H9 (cell line): ENCODE data around the gene SRGAP1. TPM values are rescaled to one million over a fixed set of nuclear protein-coding genes. Genes with fewer than 3 reads are reported as not detected.

ENCODE experiments used
- DNase-seq: peaks from one replicate; pipeline ENCODE4 v3.0.0-alpha.2; 2017
- H2AFZ ChIP-seq: one replicate; pipeline ENCODE4 v1.6.1; 2013; ENCODE audit warnings: mild to moderate bottlenecking, low read length, control low read depth, moderate library complexity
- H2AK5ac ChIP-seq: 2 replicates; pipeline ENCODE4 v1.6.1; 2013; ENCODE audit warnings: low read length, control low read depth, mixed read lengths; ENCODE audit not compliant: insufficient read length
- H2BK120ac ChIP-seq: one replicate; pipeline ENCODE4 v1.6.1; 2013; ENCODE audit warnings: low read depth, mild to moderate bottlenecking, low read length, control low read depth, inconsistent platforms; ENCODE audit not compliant: poor library complexity, severe bottlenecking
- H2BK12ac ChIP-seq: 2 replicates; pipeline ENCODE4 v1.6.1; 2013; ENCODE audit warnings: low read length, control low read depth, mixed read lengths, low read depth; ENCODE audit not compliant: insufficient read length
- H2BK15ac ChIP-seq: 2 replicates; pipeline ENCODE4 v1.6.1; 2013; ENCODE audit warnings: low read depth, low read length, control low read depth
- H2BK20ac ChIP-seq: one replicate; pipeline ENCODE4 v1.6.1; 2013; ENCODE audit warnings: low read depth, mild to moderate bottlenecking, low read length, control low read depth, inconsistent platforms; ENCODE audit not compliant: poor library complexity, severe bottlenecking
- H2BK5ac ChIP-seq: 2 replicates; pipeline ENCODE4 v1.6.1; 2013; ENCODE audit warnings: low read length, control low read depth, mixed read lengths; ENCODE audit not compliant: insufficient read length
- H3K14ac ChIP-seq: 2 replicates; pipeline ENCODE4 v1.6.1; 2013; ENCODE audit warnings: low read length, control low read depth; ENCODE audit not compliant: insufficient read depth
- H3K18ac ChIP-seq: 2 replicates; pipeline ENCODE4 v1.6.1; 2013; ENCODE audit warnings: low read depth, mild to moderate bottlenecking, mixed read lengths, low read length, control low read depth; ENCODE audit not compliant: insufficient read length
- H3K23ac ChIP-seq: 2 replicates; pipeline ENCODE4 v1.6.1; 2013; ENCODE audit warnings: low read length, control low read depth, mixed read lengths, low read depth; ENCODE audit not compliant: insufficient read length
- H3K23me2 ChIP-seq: 2 replicates; pipeline ENCODE4 v1.6.1; 2013; ENCODE audit warnings: low read depth, mild to moderate bottlenecking, mixed read lengths, low read length, control low read depth; ENCODE audit not compliant: insufficient read length, poor library complexity, severe bottlenecking
- H3K27ac ChIP-seq: 2 replicates; pipeline ENCODE4 v1.5.1; 2013; ENCODE audit warnings: low read length, control low read depth, mixed read lengths, low read depth; ENCODE audit not compliant: insufficient read length
- H3K27me3 ChIP-seq: 2 replicates; pipeline ENCODE4 v1.6.1; 2013; ENCODE audit warnings: low read length, control low read depth, inconsistent platforms; ENCODE audit not compliant: insufficient read depth
- H3K4ac ChIP-seq: 2 replicates; pipeline ENCODE4 v1.6.1; 2013; ENCODE audit warnings: low read depth, mild to moderate bottlenecking, control low read depth, inconsistent platforms, low read length, moderate library complexity
- H3K4me1 ChIP-seq: 2 replicates; pipeline ENCODE4 v1.6.1; 2013; ENCODE audit warnings: low read length, control low read depth, inconsistent platforms; ENCODE audit not compliant: insufficient read depth
- H3K4me2 ChIP-seq: 2 replicates; pipeline ENCODE4 v1.6.1; 2013; ENCODE audit warnings: low read length, control low read depth, mixed read lengths; ENCODE audit not compliant: insufficient read length, insufficient read depth
- H3K56ac ChIP-seq: 2 replicates; pipeline ENCODE4 v1.6.1; 2013; ENCODE audit warnings: low read depth, mild to moderate bottlenecking, mixed read lengths, low read length, control low read depth; ENCODE audit not compliant: insufficient read length
- H3K79me1 ChIP-seq: 2 replicates; pipeline ENCODE4 v1.6.1; 2013; ENCODE audit warnings: low read depth, mild to moderate bottlenecking, moderate library complexity, low read length, control low read depth, inconsistent platforms; ENCODE audit not compliant: insufficient read depth, poor library complexity, severe bottlenecking
- H3K79me2 ChIP-seq: 2 replicates; pipeline ENCODE4 v1.6.1; 2013; ENCODE audit warnings: low read length, control low read depth, inconsistent platforms; ENCODE audit not compliant: insufficient read depth
- H3K9ac ChIP-seq: 2 replicates; pipeline ENCODE4 v1.6.1; 2013; ENCODE audit warnings: low read length, control low read depth, mixed read lengths; ENCODE audit not compliant: insufficient read length; ENCODE audit errors: extremely low read depth
- H3K9me3 ChIP-seq: one replicate; pipeline ENCODE4 v1.6.1; 2013; ENCODE audit warnings: low read depth, low read length, inconsistent platforms; ENCODE audit not compliant: control insufficient read depth
- H3T11ph ChIP-seq: one replicate; pipeline ENCODE4 v1.6.1; 2013; ENCODE audit warnings: mild to moderate bottlenecking, low read length, control low read depth, inconsistent platforms
- H4K20me1 ChIP-seq: one replicate; pipeline ENCODE4 v1.6.1; 2013; ENCODE audit not compliant: control insufficient read depth, insufficient read length, insufficient read depth
- H4K5ac ChIP-seq: 2 replicates; pipeline ENCODE4 v1.6.1; 2013; ENCODE audit warnings: low read depth, mild to moderate bottlenecking, mixed read lengths, low read length, control low read depth; ENCODE audit not compliant: insufficient read length
- H4K8ac ChIP-seq: replicated peaks from 2 replicates; pipeline ENCODE4 v1.6.1; 2013; ENCODE audit warnings: low read length, control low read depth, mixed read lengths, low read depth; ENCODE audit not compliant: insufficient read length
- H4K91ac ChIP-seq: 2 replicates; pipeline ENCODE4 v1.6.1; 2013; ENCODE audit warnings: low read depth, mild to moderate bottlenecking, moderate library complexity, mixed read lengths, low read length, control low read depth; ENCODE audit not compliant: insufficient read length
- H3K27ac Mint-ChIP-seq, 3 experiments: 2 replicates in 2 of 3; 3 replicates in 1 of 3; pipeline ENCODE4 v1.8.0; 2020 to 2021; ENCODE audit warnings: mixed read lengths in 3 of 3, mild to moderate bottlenecking in 1 of 3, moderate library complexity in 1 of 3
- H3K27me3 Mint-ChIP-seq: 2 replicates; pipeline ENCODE4 v1.8.0; 2021; ENCODE audit warnings: low read depth, mild to moderate bottlenecking, moderate library complexity, mixed read lengths
- H3K36me3 Mint-ChIP-seq, 3 experiments: 2 replicates in 2 of 3; 3 replicates in 1 of 3; pipeline ENCODE4 v1.8.0; 2020 to 2021; ENCODE audit warnings: low read depth in 3 of 3, mixed read lengths in 3 of 3; ENCODE audit not compliant: insufficient read depth in 1 of 3
- H3K4me1 Mint-ChIP-seq, 2 experiments: 2 replicates each; pipeline ENCODE4 v1.8.0; 2020; ENCODE audit warnings: mixed read lengths in 2 of 2
- H3K4me3 Mint-ChIP-seq, 2 experiments: 2 replicates in 1 of 2; 3 replicates in 1 of 2; pipeline ENCODE4 v1.8.0; 2020 to 2021; ENCODE audit warnings: mild to moderate bottlenecking in 2 of 2, mixed read lengths in 2 of 2, moderate library complexity in 1 of 2
- H3K9me3 Mint-ChIP-seq, 2 experiments: 2 replicates in 1 of 2; 3 replicates in 1 of 2; pipeline ENCODE4 v1.8.0; 2020; ENCODE audit warnings: mild to moderate bottlenecking in 2 of 2, mixed read lengths in 2 of 2, moderate library complexity in 1 of 2
- WGBS: extraction: QIAGEN DNeasy Blood & Tissue Kit; methylation state at CpG from one replicate; pipeline ENCODE4 v1.1.7; 2013; ENCODE audit warnings: missing lambda C conversion rate, low lambda C conversion rate, mixed read lengths; ENCODE audit not compliant: insufficient read length; ENCODE audit errors: extremely low coverage; 5-methylcytosine and 5-hydroxymethylcytosine counted together
- total RNA-seq: library from RNA; stranded (reverse); gene quantifications from 2 replicates; pipeline ENCODE4 v1.2.1, GENCODE V29; 2021
- TF ChIP-seq, protein P1 (sequence below): fragments of 200-600 bp; sonication (generic); conservative IDR thresholded peaks from 3 replicates; pipeline ENCODE4 v1.8.0; 2021; ENCODE audit warnings: antibody characterized with exemption, mild to moderate bottlenecking

Gene SRGAP1
- total RNA-seq, 1 experiment from 2014 or later = 4.8 TPM

DNA sequence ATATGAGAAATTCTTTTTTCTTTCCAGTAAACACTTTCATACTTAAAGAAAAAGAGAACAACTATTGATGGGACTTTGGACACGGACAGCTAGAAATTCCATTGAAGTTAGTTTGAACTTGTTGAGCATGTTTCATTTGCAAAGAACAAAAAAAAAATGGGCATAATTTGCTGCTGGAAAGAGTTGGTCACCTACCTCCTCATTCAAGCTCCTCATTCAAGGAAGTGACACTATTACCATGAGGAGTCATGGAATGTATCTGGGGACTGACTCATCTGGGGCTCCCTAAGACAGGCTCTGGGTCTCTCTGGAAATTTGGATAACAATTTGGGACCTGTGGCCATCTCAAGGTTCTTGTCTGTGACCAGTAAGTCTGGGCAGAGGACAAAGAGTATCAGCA lies 327.2 kb downstream of the SRGAP1 start:
- H3K36me3 Mint-ChIP-seq = no peaks in the 10 kb centered on the region
- Histone ChIP-seq H2BK12ac (no peak overlapping the region), H3K23me2 (no peaks in the 10 kb centered on the region), H4K91ac (no peak overlapping the region), H4K20me1 (no peaks in the 10 kb centered on the region), H3K79me1 (no peaks in the 10 kb centered on the region), H4K8ac (no peak overlapping the region), H3K14ac (no peak overlapping the region), H3T11ph (no peak overlapping the region), H3K23ac (no peak overlapping the region), H2BK15ac (no peak overlapping the region), H3K27ac (no peak overlapping the region), H3K4me1 (no peaks in the 10 kb centered on the region; the same call in 1 of the 2 replicates), H3K56ac (no peak overlapping the region), H2AFZ (no peak overlapping the region), H3K4me2 (no peak overlapping the region), H2AK5ac (no peak overlapping the region), H3K4ac (no peak overlapping the region), H2BK20ac (no peak overlapping the region), H3K9ac (no peak overlapping the region), H2BK120ac (no peak overlapping the region), H3K79me2 (no peaks in the 10 kb centered on the region), H4K5ac (no peak overlapping the region), H3K9me3 (no peaks in the 10 kb centered on the region), H3K27me3 (no peaks in the 10 kb centered on the region), H2BK5ac (no peak overlapping the region), H3K18ac (no peak overlapping the region)
- H3K9me3 Mint-ChIP-seq = peaks cover 0 to 4% of the 10 kb centered on the region in 2 experiments; a peak in 1 of 5 replicates
- no peaks in the 10 kb centered on the region for H3K27me3 Mint-ChIP-seq
- DNase-seq = no peak
- peaks cover 26 to 27% of the 10 kb centered on the region in 2 experiments for H3K4me1 Mint-ChIP-seq
- H3K4me3 Mint-ChIP-seq = no peak overlapping the region
- H3K27ac Mint-ChIP-seq = no peak overlapping the region; a peak in 1 of 7 replicates
- WGBS = no CpG with 5 or more reads among the region's 1 CpG
- TF ChIP-seq, protein P1, sequence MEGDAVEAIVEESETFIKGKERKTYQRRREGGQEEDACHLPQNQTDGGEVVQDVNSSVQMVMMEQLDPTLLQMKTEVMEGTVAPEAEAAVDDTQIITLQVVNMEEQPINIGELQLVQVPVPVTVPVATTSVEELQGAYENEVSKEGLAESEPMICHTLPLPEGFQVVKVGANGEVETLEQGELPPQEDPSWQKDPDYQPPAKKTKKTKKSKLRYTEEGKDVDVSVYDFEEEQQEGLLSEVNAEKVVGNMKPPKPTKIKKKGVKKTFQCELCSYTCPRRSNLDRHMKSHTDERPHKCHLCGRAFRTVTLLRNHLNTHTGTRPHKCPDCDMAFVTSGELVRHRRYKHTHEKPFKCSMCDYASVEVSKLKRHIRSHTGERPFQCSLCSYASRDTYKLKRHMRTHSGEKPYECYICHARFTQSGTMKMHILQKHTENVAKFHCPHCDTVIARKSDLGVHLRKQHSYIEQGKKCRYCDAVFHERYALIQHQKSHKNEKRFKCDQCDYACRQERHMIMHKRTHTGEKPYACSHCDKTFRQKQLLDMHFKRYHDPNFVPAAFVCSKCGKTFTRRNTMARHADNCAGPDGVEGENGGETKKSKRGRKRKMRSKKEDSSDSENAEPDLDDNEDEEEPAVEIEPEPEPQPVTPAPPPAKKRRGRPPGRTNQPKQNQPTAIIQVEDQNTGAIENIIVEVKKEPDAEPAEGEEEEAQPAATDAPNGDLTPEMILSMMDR = no peak
